ENCODE data around the gene WNT3.

GRCh38 chr17:46853896-46854444 is 35.5 kb upstream of the WNT3 start:
- TF ChIP-seq TCF12 (IDR thresholded peaks at IDR 0.05; ENCODE audit: low read depth): no peak
- TF ChIP-seq YY1 (IDR thresholded peaks at IDR 0.05; ENCODE audit: low read depth): no peak
- TF ChIP-seq CREB1 (IDR thresholded peaks at IDR 0.05; ENCODE audit: low read depth): no peak
- TF ChIP-seq REST (IDR thresholded peaks at IDR 0.05; ENCODE audit: low read depth): no peak
- TF ChIP-seq EP300 (IDR thresholded peaks at IDR 0.05; ENCODE audit: borderline replicate concordance): no peak

All from Ishikawa (cell line).